ENCODE results near the gene PPP1R36. TPM values are rescaled to one million over a fixed set of nuclear protein-coding genes. Genes with fewer than 3 reads are reported as not detected.
"Not testable (repeated sequence)": the region's sequence is repeated elsewhere in the genome, so short reads cannot be mapped to it uniquely, and the experiment has no call there.

PPP1R36 gene
- total RNA-seq, 2 experiments from 2014 or later: 0.29 TPM; not detected in 1

GRCh38 chr14:64554556-64554955, 4.8 kb downstream of the PPP1R36 start:
- Mint-ChIP-seq H3K9me3 (no peaks in the 10 kb centered on the region), H3K4me1 (ENCODE audit: low read depth) (peaks cover 6% of the 10 kb centered on the region), H3K27me3 (peaks cover 8% of the 10 kb centered on the region), H3K36me3 (ENCODE audit: low read depth) (no peaks in the 10 kb centered on the region), H3K4me3 (no peak overlapping the region), H3K27ac (no peak overlapping the region)
- intact Hi-C loops (cut with micrococcal nuclease): no loop called here
- DNase-seq: no peak
- no peak for TF ChIP-seq CTCF (IDR thresholded peaks at IDR 0.05)
- ATAC-seq: no peak
- POLR2A ChIA-PET: no interaction called here
- CTCF ChIA-PET: interaction anchor here (1.2 to 2.0 kb wide), 3 partner anchors 12 to 124 kb away, joined by 3 to 6 read pairs (median 4); no protein-coding TSS in a partner anchor

GRCh38 chr14:64556526-64556925, 6.8 kb downstream of the PPP1R36 start:
- DNase-seq: no peak
- no peaks in the 10 kb centered on the region for H3K36me3 Mint-ChIP-seq (ENCODE audit: low read depth)
- no peaks in the 10 kb centered on the region for H3K4me1 Mint-ChIP-seq (ENCODE audit: low read depth)
- H3K9me3 Mint-ChIP-seq: no peaks in the 10 kb centered on the region
- ATAC-seq: no peak
- ChIA-PET CTCF (no interaction called here), POLR2A (interaction anchor here (0.6 kb wide), 1 partner anchor 34 kb away, joined by 3 read pairs; no protein-coding TSS in a partner anchor)
- no peak for TF ChIP-seq CTCF (IDR thresholded peaks at IDR 0.05)
- intact Hi-C loops (cut with micrococcal nuclease): no loop called here
- peaks cover 2% of the 10 kb centered on the region for H3K27me3 Mint-ChIP-seq
- no peak overlapping the region for H3K4me3 Mint-ChIP-seq
- no peak overlapping the region for H3K27ac Mint-ChIP-seq

DNA sequence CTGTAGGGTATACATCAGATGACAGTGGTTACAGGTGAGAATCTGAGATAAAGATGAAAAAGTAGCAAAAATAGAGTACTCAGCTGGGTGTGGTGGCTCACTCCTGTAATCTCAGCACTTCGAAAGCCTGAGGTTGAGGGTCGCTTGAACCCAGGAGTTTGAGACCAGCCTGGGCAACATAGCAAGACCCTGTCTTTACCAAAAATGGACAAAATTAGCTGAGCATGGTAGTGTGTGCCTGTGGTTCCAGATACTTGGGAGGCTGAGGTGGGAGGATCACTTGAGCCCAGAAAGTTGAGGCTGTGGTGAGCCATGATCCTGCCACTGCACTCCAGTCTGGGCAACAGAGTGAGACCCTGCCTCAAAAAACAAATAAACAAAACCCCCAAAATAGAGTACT, 8.5 kb downstream of the PPP1R36 start:
- DNase-seq; H3K27ac Mint-ChIP-seq; H3K4me1 Mint-ChIP-seq (ENCODE audit: low read depth); H3K36me3 Mint-ChIP-seq (ENCODE audit: low read depth); H3K9me3 Mint-ChIP-seq; H3K27me3 Mint-ChIP-seq; H3K4me3 Mint-ChIP-seq; ATAC-seq; intact Hi-C loops (cut with micrococcal nuclease): not testable (repeated sequence)
- POLR2A ChIA-PET: interaction anchor here (1.0 kb wide), 1 partner anchor 9 kb away, joined by 3 read pairs; no protein-coding TSS in a partner anchor
- CTCF ChIA-PET: interaction anchor here (0.8 kb wide), 1 partner anchor 78 kb away, joined by 3 read pairs; no protein-coding TSS in a partner anchor

DNA sequence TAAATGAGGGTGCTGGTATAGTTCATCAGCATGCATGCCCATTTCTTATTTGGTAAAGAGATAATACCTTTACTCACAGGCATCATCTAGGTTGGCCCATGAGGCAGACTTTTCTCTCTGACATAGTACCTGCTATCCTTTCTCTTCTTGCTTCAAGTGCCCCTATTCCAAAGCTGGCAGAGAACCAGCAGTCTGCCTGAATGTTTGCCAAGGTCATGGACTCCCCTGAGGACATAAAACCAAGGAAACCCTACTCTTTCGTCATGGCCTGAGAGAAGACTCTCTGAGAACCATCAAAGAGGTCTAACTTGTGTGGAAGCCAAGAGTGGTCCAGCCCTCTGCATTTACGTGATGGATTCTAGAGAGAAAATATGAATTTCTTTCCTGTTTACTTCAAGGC, 11.9 kb downstream of the PPP1R36 start:
- Mint-ChIP-seq H3K4me1 (ENCODE audit: low read depth) (no peaks in the 10 kb centered on the region), H3K9me3 (no peaks in the 10 kb centered on the region), H3K27me3 (peaks cover 2% of the 10 kb centered on the region), H3K27ac (no peak overlapping the region), H3K36me3 (ENCODE audit: low read depth) (no peaks in the 10 kb centered on the region), H3K4me3 (no peak overlapping the region)
- DNase-seq (no peak), ATAC-seq (no peak)
- intact Hi-C loops (cut with micrococcal nuclease): no loop called here
- ChIA-PET POLR2A (interaction anchor here (1.3 kb wide), 1 partner anchor 9 kb away, joined by 4 read pairs; no protein-coding TSS in a partner anchor), CTCF (interaction anchor here (0.8 to 1.8 kb wide), 3 partner anchors 11 to 75 kb away, joined by 3 to 7 read pairs (median 4); no protein-coding TSS in a partner anchor)
- TF ChIP-seq CTCF (IDR thresholded peaks at IDR 0.05): no peak

GRCh38 chr14:64562436-64562835, 12.7 kb downstream of the PPP1R36 start:
- H3K27ac Mint-ChIP-seq: no peak overlapping the region
- no peaks in the 10 kb centered on the region for H3K9me3 Mint-ChIP-seq
- POLR2A ChIA-PET: no interaction called here
- H3K36me3 Mint-ChIP-seq (ENCODE audit: low read depth): no peaks in the 10 kb centered on the region
- no peaks in the 10 kb centered on the region for H3K4me1 Mint-ChIP-seq (ENCODE audit: low read depth)
- H3K27me3 Mint-ChIP-seq: peaks cover 2% of the 10 kb centered on the region
- ATAC-seq (no peak), DNase-seq (no peak)
- intact Hi-C loops (cut with micrococcal nuclease): no loop called here
- no peak for TF ChIP-seq CTCF (IDR thresholded peaks at IDR 0.05)
- H3K4me3 Mint-ChIP-seq: no peak overlapping the region
- CTCF ChIA-PET: interaction anchor here (1.1 kb wide), 1 partner anchor 10 kb away, joined by 4 read pairs; no protein-coding TSS in a partner anchor
